Measurements from ENCODE around the gene WWOX. TPM values are rescaled to one million over a fixed set of nuclear protein-coding genes. Genes with fewer than 3 reads are reported as not detected.

Gene WWOX
- total RNA-seq, 1 experiment from 2014 or later, result 15.6 TPM

- no peak overlapping the region for H2BK20ac ChIP-seq (ENCODE audit: low read depth, low read length, poor library complexity, severe bottlenecking)
- H2BK12ac ChIP-seq (ENCODE audit: insufficient read length, low read depth, low read length), result no peak overlapping the region
- no peak overlapping the region for H3K18ac ChIP-seq (ENCODE audit: insufficient read length, low read depth, low read length)
- H3K4me1 Mint-ChIP-seq, result peaks cover 12 to 16% of the 10 kb centered on the region in 2 experiments
- H3K79me2 ChIP-seq (ENCODE audit: insufficient read depth, low read length), result no peaks in the 10 kb centered on the region
- H3T11ph ChIP-seq (ENCODE audit: low read length), result no peak overlapping the region
- no peak overlapping the region for H3K9ac ChIP-seq (ENCODE audit: extremely low read depth, insufficient read length, low read length)
- no peak for DNase-seq
- no peak overlapping the region for H3K4ac ChIP-seq (ENCODE audit: low read depth, low read length)
- no peaks in the 10 kb centered on the region for H3K4me1 ChIP-seq (ENCODE audit: insufficient read depth, low read length)
- no peaks in the 10 kb centered on the region for H3K36me3 Mint-ChIP-seq (ENCODE audit: insufficient read depth in 1 of 3, low read depth in 3 of 3)
- no peaks in the 10 kb centered on the region for H3K23me2 ChIP-seq (ENCODE audit: insufficient read length, low read depth, low read length, poor library complexity, severe bottlenecking)
- no peak overlapping the region for H4K8ac ChIP-seq (replicated peaks; ENCODE audit: insufficient read length, low read depth, low read length)
- H3K9me3 Mint-ChIP-seq, result no peaks in the 10 kb centered on the region
- WGBS (ENCODE audit: extremely low coverage, insufficient read length, low lambda C conversion rate), result no CpG with 5 or more reads among the region's 9 CpGs
- H3K14ac ChIP-seq (ENCODE audit: insufficient read depth, low read length), result 0 out of 2 replicates have a peak overlapping the region, but pooled peaks have one; percentile 29
- H3K27ac Mint-ChIP-seq, result no peak overlapping the region
- H2AK5ac ChIP-seq (ENCODE audit: insufficient read length, low read length), result no peak overlapping the region
- H4K20me1 ChIP-seq (ENCODE audit: control insufficient read depth, insufficient read depth, insufficient read length), result no peaks in the 10 kb centered on the region
- no peak overlapping the region for H3K4me3 Mint-ChIP-seq
- no peak overlapping the region for H2BK120ac ChIP-seq (ENCODE audit: low read depth, low read length, poor library complexity, severe bottlenecking)
- no peak overlapping the region for H4K91ac ChIP-seq (ENCODE audit: insufficient read length, low read depth, low read length)
- no peaks in the 10 kb centered on the region for H3K27me3 Mint-ChIP-seq (ENCODE audit: low read depth)
- no peak overlapping the region for H4K5ac ChIP-seq (ENCODE audit: insufficient read length, low read depth, low read length)
- no peak overlapping the region for H2BK15ac ChIP-seq (ENCODE audit: low read depth, low read length)
- no peak overlapping the region for H3K56ac ChIP-seq (ENCODE audit: insufficient read length, low read depth, low read length)
- H3K4me2 ChIP-seq (ENCODE audit: insufficient read depth, insufficient read length, low read length), result no peak overlapping the region
- H3K27ac ChIP-seq (ENCODE audit: insufficient read length, low read depth, low read length), result no peak overlapping the region
- H3K79me1 ChIP-seq (ENCODE audit: insufficient read depth, low read depth, low read length, poor library complexity, severe bottlenecking), result no peaks in the 10 kb centered on the region
- H3K27me3 ChIP-seq (ENCODE audit: insufficient read depth, low read length), result no peaks in the 10 kb centered on the region
- H2AFZ ChIP-seq (ENCODE audit: low read length), result no peak overlapping the region
- H2BK5ac ChIP-seq (ENCODE audit: insufficient read length, low read length), result no peak overlapping the region
- TF ChIP-seq, protein P1, sequence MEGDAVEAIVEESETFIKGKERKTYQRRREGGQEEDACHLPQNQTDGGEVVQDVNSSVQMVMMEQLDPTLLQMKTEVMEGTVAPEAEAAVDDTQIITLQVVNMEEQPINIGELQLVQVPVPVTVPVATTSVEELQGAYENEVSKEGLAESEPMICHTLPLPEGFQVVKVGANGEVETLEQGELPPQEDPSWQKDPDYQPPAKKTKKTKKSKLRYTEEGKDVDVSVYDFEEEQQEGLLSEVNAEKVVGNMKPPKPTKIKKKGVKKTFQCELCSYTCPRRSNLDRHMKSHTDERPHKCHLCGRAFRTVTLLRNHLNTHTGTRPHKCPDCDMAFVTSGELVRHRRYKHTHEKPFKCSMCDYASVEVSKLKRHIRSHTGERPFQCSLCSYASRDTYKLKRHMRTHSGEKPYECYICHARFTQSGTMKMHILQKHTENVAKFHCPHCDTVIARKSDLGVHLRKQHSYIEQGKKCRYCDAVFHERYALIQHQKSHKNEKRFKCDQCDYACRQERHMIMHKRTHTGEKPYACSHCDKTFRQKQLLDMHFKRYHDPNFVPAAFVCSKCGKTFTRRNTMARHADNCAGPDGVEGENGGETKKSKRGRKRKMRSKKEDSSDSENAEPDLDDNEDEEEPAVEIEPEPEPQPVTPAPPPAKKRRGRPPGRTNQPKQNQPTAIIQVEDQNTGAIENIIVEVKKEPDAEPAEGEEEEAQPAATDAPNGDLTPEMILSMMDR (conservative IDR thresholded peaks at IDR 0.05), result no peak
- H3K9me3 ChIP-seq (ENCODE audit: control insufficient read depth, low read depth, low read length), result no peaks in the 10 kb centered on the region
- no peak overlapping the region for H3K23ac ChIP-seq (ENCODE audit: insufficient read length, low read depth, low read length)
These were observed 559.8 kb downstream of the WWOX start for GRCh38 chr16:78659216-78659615.
